HG03039 (cell line): Measurements from ENCODE around the gene ENO2.
A peak's percentile ranks its signal among the peaks of the same experiment; 100 is the strongest.

Source experiments
- ATAC-seq: cut with Tn5 transposase; IDR thresholded peaks from one replicate; pipeline ENCODE4 v1.9.1; 2021; ENCODE audit warnings: mild to moderate bottlenecking, moderate library complexity; ENCODE audit not compliant: unreplicated experiment

The ENO2 gene

DNA sequence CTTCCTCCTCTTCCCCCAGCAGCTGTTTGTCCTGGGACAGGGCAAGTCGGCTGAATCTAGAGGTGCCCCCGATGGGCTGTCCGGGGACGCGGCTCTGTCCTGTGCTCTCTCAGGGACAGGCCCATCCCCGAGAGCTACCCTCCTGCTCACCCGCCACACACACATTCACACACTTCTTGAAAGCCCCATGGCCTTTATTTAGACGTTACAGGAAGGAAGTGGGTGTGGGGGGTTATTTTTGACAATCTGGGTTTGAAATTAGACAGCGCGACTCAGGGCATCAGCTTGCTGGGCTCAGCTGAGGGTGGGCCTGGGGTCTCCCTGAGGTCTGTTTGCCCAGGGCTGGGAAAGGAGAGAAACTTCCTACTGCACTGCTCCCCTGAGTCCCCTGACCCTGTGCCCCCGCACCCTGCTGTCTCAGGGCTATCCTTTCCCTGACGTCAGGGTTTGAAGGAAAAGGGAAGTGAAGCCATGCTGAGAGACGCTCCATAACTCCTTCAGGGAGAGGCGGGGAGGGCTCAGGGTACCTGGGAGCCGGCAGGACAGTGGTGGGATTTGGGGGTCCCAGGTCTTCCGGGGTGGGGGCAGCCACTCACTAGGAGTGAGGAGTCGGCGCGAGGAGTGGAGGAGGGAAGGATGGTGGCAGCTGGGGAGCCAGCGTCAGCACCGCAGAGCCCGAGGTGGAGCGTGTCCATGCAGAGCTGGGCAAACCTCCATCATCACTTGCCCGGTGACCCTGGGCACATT lies 44.9 kb downstream of the ENO2 start:
- peak; percentile 48 for ATAC-seq

- no peak for ATAC-seq
Observed at GRCh38 chr12:6959805-6960592, 45.6 kb downstream of the ENO2 start.

GRCh38 chr12:6960593-6961277 lies 46.4 kb downstream of the ENO2 start:
- no peak for ATAC-seq

DNA sequence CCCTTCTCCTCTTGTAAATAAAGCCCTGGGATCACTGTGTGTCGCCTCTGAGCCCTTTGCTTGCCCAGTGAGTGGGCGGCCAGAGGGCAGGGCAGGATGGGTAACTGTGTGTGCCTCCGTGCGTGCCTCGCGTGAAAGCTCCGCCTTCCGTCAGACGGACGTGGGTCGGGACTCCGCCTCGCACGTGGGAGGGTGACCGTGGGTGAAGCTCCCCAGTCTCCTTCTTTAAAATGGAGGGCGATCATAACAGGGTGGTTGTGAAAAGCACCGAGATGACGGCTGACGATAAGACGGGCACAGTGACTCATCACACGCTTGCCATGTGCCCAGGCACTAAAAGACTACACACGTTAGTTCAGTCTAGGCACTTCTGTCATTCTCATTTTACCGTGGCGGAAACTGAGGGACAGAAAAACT lies 46.9 kb downstream of the ENO2 start:
- no peak for ATAC-seq

DNA sequence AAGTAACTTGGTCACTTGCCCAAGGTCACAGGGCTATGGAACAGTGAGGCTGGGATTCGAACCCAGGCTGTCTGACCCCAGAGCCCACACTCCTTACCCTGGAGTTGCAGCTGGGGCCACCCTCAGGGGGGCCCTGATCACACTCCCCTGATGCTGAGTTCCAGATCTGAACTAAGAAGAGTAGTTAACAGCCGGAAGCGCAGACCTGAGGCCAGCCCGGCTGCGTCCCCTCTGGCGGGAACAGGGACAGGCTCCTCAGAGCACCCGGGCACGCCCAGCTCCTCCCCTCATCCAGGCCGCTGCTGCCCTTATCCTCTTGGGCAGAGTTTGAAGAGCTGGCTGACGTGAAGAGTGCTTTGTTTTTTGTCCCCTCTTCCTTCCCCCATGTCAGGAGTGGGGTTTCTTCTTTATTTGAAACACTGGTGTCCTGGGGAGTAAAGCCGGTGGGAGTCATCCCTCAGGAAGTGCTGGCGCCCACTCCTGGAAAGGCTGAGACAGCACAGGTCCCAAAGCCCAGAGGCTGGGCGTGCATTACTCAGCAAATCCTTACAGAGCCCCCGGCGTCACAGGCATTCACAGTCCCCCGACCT lies 47.4 kb downstream of the ENO2 start:
- no peak for ATAC-seq

DNA sequence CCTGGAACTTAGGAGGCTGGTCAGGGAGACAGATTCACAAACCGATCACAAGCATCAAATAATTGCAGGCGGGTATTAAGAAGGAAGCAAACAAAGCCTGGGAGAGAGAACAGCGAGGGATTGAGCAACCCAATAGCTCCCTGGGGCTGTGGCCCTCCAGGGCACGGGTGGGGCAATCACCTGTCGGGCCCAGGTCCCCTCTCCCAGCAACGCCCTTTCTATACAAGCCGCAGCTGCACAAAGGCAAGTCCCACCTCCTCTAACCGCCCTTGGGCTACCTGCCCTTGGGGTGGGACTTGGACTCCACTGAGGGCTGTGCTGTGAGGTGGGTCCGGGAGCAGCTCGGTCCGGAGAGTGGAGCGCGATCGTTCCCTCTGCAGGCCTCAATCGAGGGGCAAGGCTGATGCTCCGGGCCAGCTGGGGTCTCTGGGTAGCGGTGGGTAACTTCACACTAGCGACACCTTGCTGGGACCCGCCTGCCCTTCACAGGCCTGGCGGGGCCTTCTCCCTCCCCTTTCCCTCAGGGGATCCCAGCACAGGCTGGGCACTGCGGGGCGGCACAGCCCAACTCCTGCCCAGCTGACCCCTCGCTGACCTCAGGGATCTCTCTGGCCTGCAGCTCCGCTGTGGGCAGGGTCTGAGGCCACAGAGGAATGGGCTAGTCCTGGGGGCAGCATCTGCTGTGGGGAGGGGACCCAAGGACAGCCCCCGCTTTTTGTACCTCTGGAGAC lies 48.1 kb downstream of the ENO2 start:
- no peak for ATAC-seq

- no peak for ATAC-seq
Observed at GRCh38 chr12:6963016-6963731, 48.8 kb downstream of the ENO2 start.

GRCh38 chr12:6963791-6964413 lies 49.5 kb downstream of the ENO2 start:
- ATAC-seq: no peak

DNA sequence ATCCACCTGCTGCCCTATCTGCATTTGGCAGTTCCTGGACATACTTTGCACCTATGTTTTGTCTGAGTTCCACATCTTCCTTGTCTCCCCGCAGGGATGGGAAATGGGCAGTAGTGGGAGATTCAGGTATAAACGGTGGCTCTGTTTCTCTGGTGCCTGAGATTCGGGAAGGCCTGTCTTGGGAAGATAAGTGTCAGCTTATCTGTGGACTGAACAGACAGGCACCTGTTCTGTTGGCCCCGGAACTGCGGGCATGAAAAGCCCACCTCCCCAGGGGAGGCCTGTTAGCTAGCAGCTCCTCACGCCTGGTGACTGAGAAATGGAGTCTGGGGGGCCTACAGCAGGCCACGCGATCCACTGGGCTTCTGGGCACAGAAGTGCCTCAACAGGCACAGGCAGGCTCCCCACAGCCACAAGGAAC lies 50.2 kb downstream of the ENO2 start:
- no peak for ATAC-seq

GRCh38 chr12:6965026-6965661 lies 50.8 kb downstream of the ENO2 start:
- no peak for ATAC-seq

DNA sequence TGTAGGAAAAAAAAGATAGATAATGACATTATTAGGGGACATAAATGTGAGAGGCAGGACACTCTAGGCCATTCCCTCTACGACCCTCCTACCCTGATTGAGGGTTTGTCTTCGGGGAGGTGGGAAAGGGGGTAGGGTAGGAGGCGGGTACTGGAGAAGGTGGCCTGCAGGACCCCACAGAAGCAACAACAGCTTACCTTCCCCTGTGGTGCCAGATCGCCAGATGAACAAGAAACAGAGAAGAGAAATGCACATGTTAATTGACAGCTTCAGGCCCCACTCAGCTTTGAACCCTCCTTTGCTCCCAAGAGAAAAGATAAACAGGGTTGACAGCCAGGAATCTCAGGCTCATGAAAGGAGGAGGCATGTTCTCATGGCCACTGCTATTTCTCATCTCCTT lies 51.3 kb downstream of the ENO2 start:
- no peak for ATAC-seq

- no peak for ATAC-seq
Observed at GRCh38 chr12:6966351-6966750, 52.0 kb downstream of the ENO2 start.

- no peak for ATAC-seq
Observed at GRCh38 chr12:6967651-6968100, 53.3 kb downstream of the ENO2 start.

GRCh38 chr12:6968426-6968825 lies 54.0 kb downstream of the ENO2 start:
- ATAC-seq: no peak

DNA sequence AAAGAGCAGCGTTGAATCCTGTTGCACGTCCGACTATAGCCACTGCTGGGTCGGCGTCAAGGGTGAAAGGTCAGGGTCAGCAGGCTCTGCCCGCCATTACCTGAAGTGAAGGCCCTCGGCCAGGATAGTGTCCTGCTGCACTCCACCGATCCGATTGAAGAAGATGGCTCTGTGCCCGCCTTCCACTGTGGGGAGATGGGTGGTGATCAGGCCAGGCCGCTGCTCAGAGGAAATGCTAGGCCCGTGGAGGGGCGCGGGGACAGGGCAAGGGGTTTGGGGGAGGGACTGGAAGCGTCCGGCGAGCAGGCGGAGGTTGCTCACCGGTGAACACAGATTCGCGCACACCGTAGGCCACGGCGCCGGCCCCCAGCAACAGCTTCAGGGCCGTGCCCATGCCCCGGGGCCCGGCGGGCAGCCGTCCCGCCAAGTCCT lies 55.7 kb downstream of the ENO2 start:
- ATAC-seq: peak; percentile 26
